Keratinocyte (primary cell): ENCODE results near the gene RICTOR.

Experiments
- CTCF ChIP-seq, 3 experiments: IDR thresholded peaks in 1 of 3; conservative IDR thresholded peaks in 1 of 3; optimal IDR thresholded peaks in 1 of 3; 2 replicates in 2 of 3; 3 replicates in 1 of 3; pipeline versions ENCODE3 to v1.5.1; 2011; ENCODE audit warnings: low read length in 3 of 3, mild to moderate bottlenecking in 3 of 3, moderate library complexity in 2 of 3, control low read depth in 1 of 3, inconsistent platforms in 1 of 3; ENCODE audit not compliant: insufficient read depth in 2 of 3; ENCODE audit errors: extremely low read depth in 1 of 3
- EZH2 ChIP-seq: IDR thresholded peaks from one replicate; pipeline ENCODE4 v1.6.1; 2012; ENCODE audit warnings: inconsistent platforms, mild to moderate bottlenecking, low read length, moderate library complexity

GRCh38 chr5:39073767-39074016 is 507 bp downstream of the RICTOR start:
- TF ChIP-seq CTCF (optimal IDR thresholded peaks at IDR 0.05 in 1 of 3, IDR thresholded peaks at IDR 0.05 in 1 of 3, conservative IDR thresholded peaks at IDR 0.05 in 1 of 3; ENCODE audit: extremely low read depth in 1 of 3, insufficient read depth in 2 of 3, low read length in 3 of 3) (no peak), EZH2 (no peak)
